ENCODE data around the gene CASP7. TPM values are rescaled to one million over a fixed set of nuclear protein-coding genes. Genes with fewer than 3 reads are reported as not detected.

Gene CASP7
- 16.9 TPM for polyA plus RNA-seq (2013)

GRCh38 chr10:113679463-113680189, at the start of gene CASP7:
Gene CASP7 (plus strand): TSS chr10:113679912. CDS start chr10:113697494, 17,582 bp downstream.
- peaks cover 10 to 24% (median 22%) of the 10 kb centered on the region in 4 experiments for H3K4me1 ChIP-seq (ENCODE audit: control extremely low read depth in 1 of 4, control insufficient read depth in 4 of 4, insufficient read depth in 4 of 4, low read length in 3 of 4)
- peak; percentile 92 to 97 (median 97) for DNase-seq
- H3K4me3 ChIP-seq (ENCODE audit: control insufficient read depth in 1 of 7, extremely low read depth in 1 of 7, insufficient read depth in 4 of 7, low read depth in 2 of 7, low read length in 6 of 7): peak within 1 kb of the TSS; percentile 87 to 99 (median 92)
- H3K36me3 ChIP-seq (ENCODE audit: control insufficient read depth in 4 of 4, insufficient read depth in 4 of 4, low read length in 3 of 4): peaks cover 0 to 2% (median 0%) of the 10 kb centered on the region in 4 experiments
- H3K27ac ChIP-seq (ENCODE audit: insufficient read depth in 1 of 2, low read depth in 1 of 2, low read length in 2 of 2, poor library complexity in 1 of 2, severe bottlenecking in 2 of 2): peak within 1 kb of the TSS; percentile 72 to 85
- CTCF ChIA-PET: interaction anchor here (0.5 to 1.5 kb wide), 8 partner anchors 11 to 442 kb away, joined by 3 to 4 read pairs (median 3); no protein-coding TSS in a partner anchor
- WGBS (ENCODE audit: insufficient coverage): under 1% methylated on average over 60 of the region's 68 CpGs
- H3K9me3 ChIP-seq (ENCODE audit: control extremely low read depth in 1 of 5, control insufficient read depth in 4 of 5, insufficient read depth in 2 of 5, low read depth in 1 of 5, low read length in 4 of 5): peaks cover 0 to 4% (median 0%) of the 10 kb centered on the region in 5 experiments
- POLR2A ChIA-PET: interaction anchor here (0.6 to 0.7 kb wide), 2 partner anchors 53 to 200 kb away, joined by 3 read pairs; no protein-coding TSS in a partner anchor
- no peaks in the 10 kb centered on the region for H3K27me3 ChIP-seq (replicated peaks in 2 of 5; ENCODE audit: control insufficient read depth in 4 of 5, insufficient read depth in 5 of 5, low read length in 4 of 5)

GRCh38 chr10:113630929-113631533, 48.7 kb upstream of the CASP7 start:
- Histone ChIP-seq H3K27me3 (replicated peaks in 2 of 5; ENCODE audit: control insufficient read depth in 4 of 5, insufficient read depth in 5 of 5, low read length in 4 of 5) (peaks cover 0 to 6% (median 0%) of the 10 kb centered on the region in 5 experiments), H3K9me3 (ENCODE audit: control extremely low read depth in 1 of 5, control insufficient read depth in 4 of 5, insufficient read depth in 2 of 5, low read depth in 1 of 5, low read length in 4 of 5) (peaks cover 0 to 4% (median 2%) of the 10 kb centered on the region in 5 experiments), H3K27ac (ENCODE audit: insufficient read depth in 1 of 2, low read depth in 1 of 2, low read length in 2 of 2, poor library complexity in 1 of 2, severe bottlenecking in 2 of 2) (no peak overlapping the region), H3K4me1 (ENCODE audit: control extremely low read depth in 1 of 4, control insufficient read depth in 4 of 4, insufficient read depth in 4 of 4, low read length in 3 of 4) (no peaks in the 10 kb centered on the region), H3K4me3 (ENCODE audit: control insufficient read depth in 1 of 7, extremely low read depth in 1 of 7, insufficient read depth in 4 of 7, low read depth in 2 of 7, low read length in 6 of 7) (no peak overlapping the region), H3K36me3 (ENCODE audit: control insufficient read depth in 4 of 4, insufficient read depth in 4 of 4, low read length in 3 of 4) (no peaks in the 10 kb centered on the region)
- POLR2A ChIA-PET: no interaction called here
- 97% methylated on average over 5 of the region's 5 CpGs for WGBS (ENCODE audit: insufficient coverage)
- CTCF ChIA-PET: interaction anchor here (1.3 kb wide), 1 partner anchor 13 kb away, joined by 4 read pairs; no protein-coding TSS in a partner anchor
- DNase-seq: no peak

GRCh38 chr10:113631684-113632367, 47.9 kb upstream of the CASP7 start:
- CTCF ChIA-PET: interaction anchor here (1.3 kb wide), 1 partner anchor 12 kb away, joined by 4 read pairs; no protein-coding TSS in a partner anchor
- Histone ChIP-seq H3K27me3 (replicated peaks in 2 of 5; ENCODE audit: control insufficient read depth in 4 of 5, insufficient read depth in 5 of 5, low read length in 4 of 5) (peaks cover 0 to 3% (median 0%) of the 10 kb centered on the region in 5 experiments), H3K9me3 (ENCODE audit: control extremely low read depth in 1 of 5, control insufficient read depth in 4 of 5, insufficient read depth in 2 of 5, low read depth in 1 of 5, low read length in 4 of 5) (peaks cover 0 to 4% (median 2%) of the 10 kb centered on the region in 5 experiments), H3K4me1 (ENCODE audit: control extremely low read depth in 1 of 4, control insufficient read depth in 4 of 4, insufficient read depth in 4 of 4, low read length in 3 of 4) (no peaks in the 10 kb centered on the region), H3K36me3 (ENCODE audit: control insufficient read depth in 4 of 4, insufficient read depth in 4 of 4, low read length in 3 of 4) (no peaks in the 10 kb centered on the region), H3K4me3 (ENCODE audit: control insufficient read depth in 1 of 7, extremely low read depth in 1 of 7, insufficient read depth in 4 of 7, low read depth in 2 of 7, low read length in 6 of 7) (no peak overlapping the region), H3K27ac (ENCODE audit: insufficient read depth in 1 of 2, low read depth in 1 of 2, low read length in 2 of 2, poor library complexity in 1 of 2, severe bottlenecking in 2 of 2) (no peak overlapping the region)
- 89% methylated on average over 3 of the region's 6 CpGs for WGBS (ENCODE audit: insufficient coverage)
- POLR2A ChIA-PET: no interaction called here
- DNase-seq: no peak

GRCh38 chr10:113639966-113640365, 39.7 kb upstream of the CASP7 start:
- H3K36me3 ChIP-seq (ENCODE audit: control insufficient read depth in 4 of 4, insufficient read depth in 4 of 4, low read length in 3 of 4): no peaks in the 10 kb centered on the region
- DNase-seq: no peak
- H3K27ac ChIP-seq (ENCODE audit: insufficient read depth in 1 of 2, low read depth in 1 of 2, low read length in 2 of 2, poor library complexity in 1 of 2, severe bottlenecking in 2 of 2): no peak overlapping the region
- H3K4me3 ChIP-seq (ENCODE audit: control insufficient read depth in 1 of 7, extremely low read depth in 1 of 7, insufficient read depth in 4 of 7, low read depth in 2 of 7, low read length in 6 of 7): no peak overlapping the region
- H3K9me3 ChIP-seq (ENCODE audit: control extremely low read depth in 1 of 5, control insufficient read depth in 4 of 5, insufficient read depth in 2 of 5, low read depth in 1 of 5, low read length in 4 of 5): peaks cover 0 to 3% (median 0%) of the 10 kb centered on the region in 5 experiments
- POLR2A ChIA-PET: no interaction called here
- H3K27me3 ChIP-seq (replicated peaks in 2 of 5; ENCODE audit: control insufficient read depth in 4 of 5, insufficient read depth in 5 of 5, low read length in 4 of 5): peaks cover 0 to 2% (median 0%) of the 10 kb centered on the region in 5 experiments
- CTCF ChIA-PET: interaction anchor here (1.3 kb wide), 1 partner anchor 54 kb away, joined by 4 read pairs; no protein-coding TSS in a partner anchor
- no peaks in the 10 kb centered on the region for H3K4me1 ChIP-seq (ENCODE audit: control extremely low read depth in 1 of 4, control insufficient read depth in 4 of 4, insufficient read depth in 4 of 4, low read length in 3 of 4)
- WGBS (ENCODE audit: insufficient coverage): 86% methylated on average over 2 of the region's 3 CpGs

- Histone ChIP-seq H3K9me3 (ENCODE audit: control extremely low read depth in 1 of 5, control insufficient read depth in 4 of 5, insufficient read depth in 2 of 5, low read depth in 1 of 5, low read length in 4 of 5) (peaks cover 0 to under 1% (median 0%) of the 10 kb centered on the region in 5 experiments), H3K27me3 (replicated peaks in 2 of 5; ENCODE audit: control insufficient read depth in 4 of 5, insufficient read depth in 5 of 5, low read length in 4 of 5) (peaks cover 0 to 2% (median 0%) of the 10 kb centered on the region in 5 experiments), H3K4me1 (ENCODE audit: control extremely low read depth in 1 of 4, control insufficient read depth in 4 of 4, insufficient read depth in 4 of 4, low read length in 3 of 4) (no peaks in the 10 kb centered on the region), H3K27ac (ENCODE audit: insufficient read depth in 1 of 2, low read depth in 1 of 2, low read length in 2 of 2, poor library complexity in 1 of 2, severe bottlenecking in 2 of 2) (no peak overlapping the region), H3K4me3 (ENCODE audit: control insufficient read depth in 1 of 7, extremely low read depth in 1 of 7, insufficient read depth in 4 of 7, low read depth in 2 of 7, low read length in 6 of 7) (no peak overlapping the region), H3K36me3 (ENCODE audit: control insufficient read depth in 4 of 4, insufficient read depth in 4 of 4, low read length in 3 of 4) (no peaks in the 10 kb centered on the region)
- no CpG with 5 or more reads among the region's 4 CpGs for WGBS (ENCODE audit: insufficient coverage)
- DNase-seq: no peak
- ChIA-PET CTCF (no interaction called here), POLR2A (no interaction called here)
Observed at GRCh38 chr10:113641702-113642101, 38.0 kb upstream of the CASP7 start.

DNA sequence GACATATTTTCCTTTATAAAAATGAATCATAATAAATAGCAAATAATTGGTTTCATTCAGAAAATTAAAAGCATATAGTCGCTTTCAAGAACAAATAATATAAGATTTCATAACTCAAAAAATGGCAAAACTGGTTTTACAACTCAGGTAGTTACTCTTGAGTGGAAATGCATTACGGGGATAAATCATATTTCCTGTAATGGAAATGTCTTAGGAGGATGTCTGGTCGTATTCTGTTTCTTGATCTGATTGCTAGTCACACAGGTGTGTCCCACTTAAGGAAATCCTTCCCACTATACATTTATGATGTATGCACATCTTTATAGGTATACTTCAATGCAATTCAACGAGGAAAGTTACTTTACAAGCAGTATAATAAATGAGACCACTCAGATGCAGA, 36.5 kb upstream of the CASP7 start:
- H3K4me3 ChIP-seq (ENCODE audit: control insufficient read depth in 1 of 7, extremely low read depth in 1 of 7, insufficient read depth in 4 of 7, low read depth in 2 of 7, low read length in 6 of 7): no peak overlapping the region
- H3K36me3 ChIP-seq (ENCODE audit: control insufficient read depth in 4 of 4, insufficient read depth in 4 of 4, low read length in 3 of 4): no peaks in the 10 kb centered on the region
- ChIA-PET POLR2A (no interaction called here), CTCF (interaction anchor here (1.3 kb wide), 1 partner anchor 12 kb away, joined by 4 read pairs; no protein-coding TSS in a partner anchor)
- no peak for DNase-seq
- peaks cover 0 to 1% (median 0%) of the 10 kb centered on the region in 5 experiments for H3K9me3 ChIP-seq (ENCODE audit: control extremely low read depth in 1 of 5, control insufficient read depth in 4 of 5, insufficient read depth in 2 of 5, low read depth in 1 of 5, low read length in 4 of 5)
- H3K27ac ChIP-seq (ENCODE audit: insufficient read depth in 1 of 2, low read depth in 1 of 2, low read length in 2 of 2, poor library complexity in 1 of 2, severe bottlenecking in 2 of 2): no peak overlapping the region
- H3K4me1 ChIP-seq (ENCODE audit: control extremely low read depth in 1 of 4, control insufficient read depth in 4 of 4, insufficient read depth in 4 of 4, low read length in 3 of 4): no peaks in the 10 kb centered on the region
- WGBS (ENCODE audit: insufficient coverage): no CpG with 5 or more reads among the region's 4 CpGs
- peaks cover 0 to 2% (median 0%) of the 10 kb centered on the region in 5 experiments for H3K27me3 ChIP-seq (replicated peaks in 2 of 5; ENCODE audit: control insufficient read depth in 4 of 5, insufficient read depth in 5 of 5, low read length in 4 of 5)
